CD4-positive, alpha-beta T cell treated with Interleukin-4 for 4 hours (primary cell): ENCODE data around the gene TSNAX.
A peak's percentile ranks its signal among the peaks of the same experiment; 100 is the strongest.

ENCODE experiments used
- DNase-seq: peaks from one replicate; pipeline ENCODE4 v3.0.0-alpha.2; 2020

The TSNAX gene

DNA sequence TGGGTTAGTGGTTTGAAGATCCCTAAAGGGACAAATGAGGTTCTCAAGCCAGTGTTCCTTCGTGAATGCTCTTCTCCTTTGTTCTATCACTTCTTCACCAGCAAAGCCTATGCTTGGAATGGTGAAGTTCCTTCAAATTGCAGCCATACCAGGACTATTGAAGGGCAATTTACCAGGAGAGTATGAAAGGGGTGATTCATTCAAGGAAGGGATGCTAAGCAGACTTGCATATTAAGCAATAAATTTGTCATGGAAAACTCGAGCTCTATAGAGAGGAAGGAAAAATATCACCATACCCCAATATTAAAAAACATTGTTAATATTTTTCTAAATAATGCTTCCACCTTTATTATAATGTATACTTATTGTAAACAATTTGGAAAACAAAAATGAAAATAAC, 9.3 kb upstream of the TSNAX start:
- no peak for DNase-seq

DNA sequence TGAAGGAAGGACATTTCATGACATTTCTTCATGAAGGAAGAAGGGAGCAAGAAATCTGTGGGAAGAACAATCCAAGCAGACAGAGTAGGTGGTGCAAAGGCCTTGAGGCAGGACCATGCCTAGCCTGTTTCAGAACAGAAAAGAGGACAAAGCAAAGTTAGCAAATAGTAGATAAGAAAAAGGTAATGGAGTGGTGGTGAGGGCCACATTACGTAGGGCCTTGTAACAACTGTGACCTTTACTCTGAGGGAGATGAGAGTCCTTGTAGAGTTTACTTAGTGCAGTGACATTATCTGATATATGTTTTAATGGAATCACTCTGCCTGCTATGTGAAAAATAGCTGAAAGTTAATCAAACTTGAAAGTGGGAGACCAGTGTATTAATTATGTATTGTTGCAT, 6.4 kb upstream of the TSNAX start:
- no peak for DNase-seq

DNA sequence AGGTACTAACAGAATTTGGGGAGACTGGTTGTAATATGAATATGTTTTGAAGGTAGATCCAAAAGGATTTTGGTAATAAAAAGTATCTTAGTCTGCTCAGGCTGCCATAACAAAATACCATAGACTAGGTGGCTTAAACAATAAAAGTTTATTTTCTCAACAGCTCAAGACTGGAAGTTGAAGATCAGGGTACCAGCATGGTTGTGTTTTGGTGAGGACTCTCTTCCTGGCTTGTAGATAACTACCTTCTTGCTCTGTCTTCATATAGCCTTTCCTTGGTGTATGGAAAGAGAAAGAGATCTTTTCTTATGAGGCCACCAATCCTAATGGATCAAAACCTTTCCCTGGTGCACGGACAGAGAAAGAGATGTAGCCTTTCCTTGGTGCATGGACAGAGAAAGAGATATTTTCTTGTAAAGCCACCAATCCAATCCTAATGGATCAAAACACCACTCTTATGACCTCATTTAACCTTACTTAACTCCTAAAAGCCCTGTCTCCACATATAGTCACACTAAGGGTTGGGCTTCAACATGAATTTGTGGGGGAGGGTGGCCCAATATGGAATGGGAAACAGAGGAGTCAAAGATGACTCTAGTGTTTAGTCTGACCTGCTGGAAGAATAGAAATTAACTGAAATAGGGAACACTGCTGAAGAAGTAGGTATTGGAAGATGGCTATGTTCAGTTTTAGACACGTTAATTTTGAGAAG, 5.4 kb upstream of the TSNAX start:
- no peak for DNase-seq

DNA sequence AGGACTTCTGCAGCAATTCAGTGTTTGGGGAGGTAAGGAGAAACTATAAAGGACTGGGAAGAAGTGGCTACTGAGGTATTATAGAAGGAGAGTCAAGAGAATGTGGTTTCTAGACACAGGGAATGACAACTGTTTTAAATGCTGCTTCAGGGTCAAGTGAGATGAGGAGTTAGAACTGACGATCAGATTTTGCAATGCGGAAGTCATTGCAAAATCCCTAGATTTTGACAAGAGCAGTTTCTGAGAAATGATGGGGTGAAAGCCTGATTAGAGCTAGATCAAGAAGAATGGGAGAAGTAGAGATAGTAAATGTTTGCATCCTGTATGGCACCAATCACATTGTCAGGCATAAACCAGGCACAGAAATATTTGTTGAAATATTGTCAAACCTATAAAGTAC, 4.7 kb upstream of the TSNAX start:
- DNase-seq, result no peak

DNA sequence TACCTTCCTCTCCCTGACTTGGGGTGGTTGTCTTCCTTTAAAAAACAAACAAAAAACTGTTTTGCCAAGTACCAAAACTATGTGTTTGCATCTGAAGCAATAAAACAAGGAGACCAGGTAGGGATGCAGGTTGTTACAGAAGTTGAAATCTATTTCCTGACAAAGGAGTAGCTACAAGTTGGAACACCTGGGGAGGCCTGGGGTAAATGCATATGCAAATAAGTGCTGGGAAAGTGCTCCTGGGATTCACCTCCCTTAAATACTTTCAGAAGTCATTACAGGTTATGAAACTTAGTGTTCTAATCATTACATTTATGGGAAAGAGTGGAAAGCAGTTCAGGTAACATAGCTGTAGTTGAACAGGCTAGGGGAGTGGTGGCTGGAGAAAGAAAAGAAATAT, 1.9 kb upstream of the TSNAX start:
- no peak for DNase-seq

DNA sequence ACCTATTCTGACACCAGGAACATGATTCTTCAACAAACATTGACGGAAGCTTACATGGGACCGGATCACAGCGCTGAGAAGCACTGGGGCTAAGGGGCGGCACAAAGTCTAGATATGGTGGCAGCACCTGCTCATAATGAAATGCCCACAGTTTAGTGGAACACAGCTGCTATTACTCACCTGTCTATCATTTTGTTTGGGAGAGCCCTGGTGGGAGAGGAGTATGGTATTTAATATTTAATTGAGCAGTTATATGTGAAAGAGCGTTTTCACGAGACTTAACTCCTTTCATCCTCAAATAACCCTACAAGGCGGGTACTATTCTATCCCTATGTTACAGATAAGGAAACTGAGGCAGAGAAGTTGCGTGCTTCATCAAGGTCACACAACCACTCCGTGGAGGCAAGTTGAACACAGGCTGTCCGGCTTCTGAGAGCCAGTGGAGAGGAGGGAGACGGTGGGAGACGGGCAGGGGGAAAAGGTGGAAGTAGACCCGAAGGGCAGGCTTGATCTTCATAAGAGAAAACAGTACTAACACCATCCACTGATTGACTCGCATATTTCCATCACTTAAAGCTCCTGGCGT, 790 bp upstream of the TSNAX start:
- no peak for DNase-seq

DNA sequence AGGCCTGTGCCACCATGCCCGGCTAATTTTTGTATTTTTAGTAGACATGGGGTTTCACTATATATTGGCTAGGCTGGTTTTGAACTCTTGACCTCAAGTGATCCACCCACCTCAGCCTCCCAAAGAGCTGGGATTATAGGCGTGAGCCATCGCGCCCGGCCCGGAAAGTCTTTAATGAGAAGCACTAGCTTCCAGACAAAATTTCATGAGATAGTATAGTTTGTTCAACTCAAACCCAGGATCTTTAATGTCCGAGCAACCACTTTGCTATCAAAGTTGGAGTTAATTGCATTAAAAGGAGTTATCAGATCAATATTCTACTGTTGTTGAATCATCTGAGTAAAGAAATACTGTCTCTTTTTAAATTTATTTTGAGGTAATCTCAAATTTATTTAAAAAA, 4.8 kb downstream of the TSNAX start:
- no peak for DNase-seq

DNA sequence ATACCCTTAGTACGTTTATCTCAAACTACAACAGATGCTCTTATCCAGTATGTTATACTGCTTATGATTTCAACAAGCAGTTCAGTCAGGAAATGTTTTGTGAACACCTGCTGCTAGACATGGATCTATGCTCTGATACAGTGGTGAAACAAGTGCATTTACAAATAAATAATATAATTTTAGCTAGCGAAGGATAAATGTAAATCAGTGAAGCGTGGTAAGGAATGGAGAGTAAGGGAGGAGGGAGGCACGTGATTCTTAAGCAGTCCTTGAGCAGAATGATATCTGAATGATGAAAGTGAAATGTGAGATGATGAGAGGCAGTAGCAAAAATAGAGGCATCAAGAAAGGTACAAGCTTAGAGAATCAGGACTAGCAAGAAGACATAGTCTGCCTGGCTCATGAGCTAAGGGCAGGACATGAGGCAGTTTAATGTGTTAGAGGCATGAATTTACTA, 6.3 kb downstream of the TSNAX start:
- DNase-seq, result no peak

DNA sequence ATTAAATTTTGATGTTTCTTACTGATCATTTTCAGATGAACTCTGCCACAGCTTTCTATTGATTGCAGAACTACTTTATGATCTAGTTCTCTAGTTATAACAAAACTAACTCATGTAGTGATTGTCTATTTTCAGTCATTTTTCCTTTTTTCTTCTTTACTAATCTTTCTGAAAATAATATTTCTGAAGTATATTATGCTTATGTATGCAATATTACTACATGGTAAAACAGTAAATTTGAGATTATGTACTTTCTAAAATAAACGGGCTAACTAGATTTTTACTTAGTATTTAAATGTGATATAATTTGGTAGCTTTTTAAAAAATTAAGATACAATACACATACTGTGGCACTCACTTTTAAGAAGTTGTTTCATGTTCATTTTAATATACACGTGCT, 7.6 kb downstream of the TSNAX start:
- DNase-seq, result no peak

DNA sequence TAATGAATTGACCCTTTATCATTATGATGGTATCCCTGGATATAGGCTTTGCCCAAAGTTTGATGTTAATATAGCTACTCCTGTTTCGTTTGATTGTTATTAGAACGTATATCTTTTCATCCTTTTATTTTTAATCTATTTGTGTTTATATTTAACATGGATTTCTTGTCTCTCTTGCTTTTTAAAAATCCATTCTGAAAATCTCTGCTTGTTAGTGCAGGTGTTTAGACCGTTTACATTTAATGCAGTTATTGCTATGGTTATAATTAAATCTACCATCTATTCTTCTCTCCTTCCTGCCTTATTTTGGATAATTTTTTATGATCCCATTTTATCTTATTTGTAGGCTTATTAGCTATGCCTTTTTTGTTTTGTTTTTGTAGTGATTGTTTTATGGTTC, 12.4 kb downstream of the TSNAX start:
- no peak for DNase-seq

DNA sequence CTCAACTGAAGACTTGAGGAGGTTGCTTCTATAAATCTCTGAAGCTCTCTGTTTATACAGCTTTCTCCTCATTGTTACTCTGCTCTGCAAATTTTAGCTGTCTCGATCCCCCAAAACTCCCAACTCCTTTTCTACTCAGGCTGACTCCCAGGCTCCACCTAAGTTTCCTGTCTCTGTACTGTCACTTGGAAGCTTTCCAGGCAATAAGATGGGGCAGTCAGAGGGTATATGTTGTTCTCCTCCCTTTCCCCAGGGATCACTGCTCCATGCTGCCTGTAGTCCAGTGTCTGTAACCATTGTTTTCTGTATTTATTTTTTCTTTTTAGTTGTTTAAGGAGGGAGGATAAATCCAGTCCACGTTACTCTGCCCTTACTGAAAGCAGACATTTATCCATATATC, 13.4 kb downstream of the TSNAX start:
- DNase-seq, result no peak

DNA sequence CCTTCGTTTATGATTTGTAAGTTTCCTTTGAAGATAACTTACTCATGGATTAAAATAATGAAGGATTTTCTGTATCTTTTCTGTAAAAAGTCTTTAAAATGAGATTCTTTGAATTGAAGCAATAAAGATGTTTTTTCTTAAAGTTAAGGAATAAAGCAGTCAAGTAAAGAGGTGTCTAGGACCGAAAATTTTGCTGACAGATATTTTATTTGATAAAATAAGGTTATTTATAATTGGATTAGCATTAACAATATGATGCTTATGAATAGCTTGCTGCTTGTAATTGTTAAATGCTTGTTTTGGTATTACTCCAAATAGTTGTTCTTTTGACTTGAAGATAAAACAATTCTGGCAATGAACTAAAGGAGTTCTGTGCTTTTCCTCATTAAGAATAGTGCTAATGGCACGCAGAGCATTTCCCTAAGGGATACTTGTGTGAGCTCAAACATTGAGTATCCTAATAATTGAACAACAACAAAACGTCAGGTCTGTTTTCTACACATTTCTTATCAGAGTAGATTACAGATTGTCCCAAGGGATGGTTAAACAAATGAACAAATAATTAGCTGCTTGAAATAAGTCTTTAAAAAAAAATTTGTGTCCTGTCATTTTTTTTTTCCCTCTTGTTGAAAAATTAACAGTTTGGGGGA, 16.6 kb downstream of the TSNAX start:
- DNase-seq, result no peak

DNA sequence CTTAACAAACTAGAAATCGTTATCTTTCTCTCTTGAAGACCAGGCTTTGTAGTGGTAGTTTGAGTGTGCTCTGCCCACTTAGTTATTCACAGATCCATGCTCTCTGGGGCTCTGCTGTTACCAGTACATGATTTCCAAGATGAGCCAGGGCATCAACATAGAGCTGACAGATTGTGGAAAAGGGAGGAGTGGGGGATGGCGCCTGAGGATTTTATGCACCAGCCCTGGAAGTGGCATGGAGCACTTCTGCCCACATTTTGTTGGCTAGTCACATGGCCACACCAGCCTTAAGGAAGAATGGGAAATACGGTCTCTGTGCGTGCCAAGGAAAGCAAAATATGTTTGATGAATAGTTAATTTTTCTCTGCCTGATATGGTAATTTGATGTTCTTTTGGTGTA, 18.2 kb downstream of the TSNAX start:
- DNase-seq, result no peak

DNA sequence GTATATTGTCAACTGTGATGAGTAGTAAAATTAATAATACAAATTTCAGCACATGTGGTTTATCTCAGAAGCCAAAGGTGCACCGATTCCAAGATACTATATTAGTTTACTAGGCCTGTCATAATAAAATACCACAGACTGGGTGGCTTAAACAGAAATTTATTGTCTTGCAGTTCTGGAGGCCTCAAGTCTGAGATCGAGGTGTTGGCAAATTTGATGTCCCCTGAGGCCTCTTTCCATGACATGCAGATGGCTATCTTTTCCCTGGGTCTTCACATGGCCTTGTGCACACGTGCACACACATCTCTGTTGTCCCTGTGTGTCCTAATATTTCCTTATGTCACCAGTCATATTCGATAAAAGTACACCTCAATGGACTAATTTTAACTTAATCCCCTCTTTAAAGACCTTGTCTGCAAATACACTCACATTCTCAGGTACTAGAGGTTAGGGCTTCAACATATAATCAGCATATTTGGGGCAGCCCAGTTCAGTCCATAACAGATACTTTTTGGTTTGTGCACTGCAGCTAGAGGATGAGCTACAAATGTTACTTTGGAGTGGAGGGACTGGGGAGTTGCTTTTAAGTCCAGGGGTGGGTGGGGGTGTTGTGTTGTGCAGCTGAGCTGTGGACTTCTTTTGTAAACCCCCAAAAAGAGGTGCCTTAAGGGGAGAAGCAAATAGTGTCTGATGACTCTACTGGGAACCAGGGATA, 21.4 kb downstream of the TSNAX start:
- no peak for DNase-seq

DNA sequence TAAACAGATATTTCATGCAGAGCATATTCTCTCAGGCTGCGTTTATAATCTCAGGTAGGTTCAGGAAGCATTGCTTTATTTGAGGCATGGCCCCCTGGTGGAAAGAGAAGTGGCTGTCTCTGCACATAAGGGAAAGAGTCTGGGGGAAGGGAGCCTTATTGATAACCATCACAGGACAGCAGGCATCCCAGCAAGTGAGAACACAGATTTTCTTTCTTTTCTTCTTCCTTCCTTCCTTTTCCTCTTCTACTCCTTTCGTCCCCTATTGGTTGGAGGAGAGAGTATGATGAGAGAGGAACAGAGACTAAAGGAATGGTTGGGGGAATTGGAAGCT, 21.9 kb downstream of the TSNAX start:
- peak; percentile 23 for DNase-seq

DNA sequence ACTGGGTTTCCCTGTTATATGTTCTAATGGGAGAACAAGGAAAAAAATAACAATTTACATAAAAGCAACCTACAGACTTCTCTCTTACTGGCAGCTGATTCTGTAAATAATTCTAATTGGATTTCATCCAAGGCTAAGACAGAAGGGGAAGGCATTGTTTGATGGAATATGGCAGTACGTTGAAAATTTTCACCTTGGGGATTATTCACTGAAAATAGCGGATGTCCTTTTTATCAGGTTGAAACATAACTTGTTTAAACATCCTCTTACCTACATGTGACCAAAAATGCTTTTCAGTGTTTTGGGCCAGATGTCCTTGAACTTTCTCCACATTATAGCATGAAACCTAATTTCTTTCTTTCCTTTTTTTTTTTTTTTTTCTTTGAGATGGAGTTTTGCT, 24.9 kb downstream of the TSNAX start:
- no peak for DNase-seq

DNA sequence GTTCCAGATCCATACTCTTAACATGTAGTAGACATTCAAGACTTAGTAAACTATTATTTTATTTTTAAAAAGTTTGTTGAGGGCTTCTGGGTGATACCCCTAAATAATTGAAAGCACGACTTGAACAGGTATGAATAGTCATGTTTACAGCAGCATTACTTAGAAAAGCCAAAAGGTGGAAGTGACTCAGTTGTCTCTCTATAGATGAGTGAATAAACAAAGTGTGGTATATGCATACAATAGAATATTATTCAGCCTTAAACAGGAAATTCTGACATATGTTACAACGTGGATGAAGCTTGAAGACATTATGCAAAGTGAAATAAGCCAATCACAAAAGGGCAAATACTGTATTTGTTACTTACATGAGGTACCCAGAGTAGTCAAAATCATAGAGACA, 26.5 kb downstream of the TSNAX start:
- DNase-seq, result no peak

DNA sequence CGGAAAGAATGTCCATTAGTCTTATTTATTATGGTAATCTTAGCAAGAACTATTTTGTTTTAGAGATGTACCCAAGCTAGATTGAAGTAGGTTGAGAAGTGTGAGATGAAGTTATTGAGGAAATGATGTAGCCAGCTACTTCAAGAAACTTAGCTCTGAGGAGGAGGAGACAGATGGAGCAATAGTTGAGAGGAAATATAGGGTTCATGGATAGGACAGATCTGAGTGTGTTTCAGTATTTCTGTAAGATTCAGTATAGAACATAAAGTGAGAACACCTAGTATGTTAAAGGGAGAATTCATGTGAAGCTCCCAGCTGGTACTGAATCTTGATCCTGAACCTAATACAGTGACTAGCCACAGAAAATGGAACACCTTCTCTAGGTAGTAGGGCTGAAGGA, 28.9 kb downstream of the TSNAX start:
- no peak for DNase-seq

DNA sequence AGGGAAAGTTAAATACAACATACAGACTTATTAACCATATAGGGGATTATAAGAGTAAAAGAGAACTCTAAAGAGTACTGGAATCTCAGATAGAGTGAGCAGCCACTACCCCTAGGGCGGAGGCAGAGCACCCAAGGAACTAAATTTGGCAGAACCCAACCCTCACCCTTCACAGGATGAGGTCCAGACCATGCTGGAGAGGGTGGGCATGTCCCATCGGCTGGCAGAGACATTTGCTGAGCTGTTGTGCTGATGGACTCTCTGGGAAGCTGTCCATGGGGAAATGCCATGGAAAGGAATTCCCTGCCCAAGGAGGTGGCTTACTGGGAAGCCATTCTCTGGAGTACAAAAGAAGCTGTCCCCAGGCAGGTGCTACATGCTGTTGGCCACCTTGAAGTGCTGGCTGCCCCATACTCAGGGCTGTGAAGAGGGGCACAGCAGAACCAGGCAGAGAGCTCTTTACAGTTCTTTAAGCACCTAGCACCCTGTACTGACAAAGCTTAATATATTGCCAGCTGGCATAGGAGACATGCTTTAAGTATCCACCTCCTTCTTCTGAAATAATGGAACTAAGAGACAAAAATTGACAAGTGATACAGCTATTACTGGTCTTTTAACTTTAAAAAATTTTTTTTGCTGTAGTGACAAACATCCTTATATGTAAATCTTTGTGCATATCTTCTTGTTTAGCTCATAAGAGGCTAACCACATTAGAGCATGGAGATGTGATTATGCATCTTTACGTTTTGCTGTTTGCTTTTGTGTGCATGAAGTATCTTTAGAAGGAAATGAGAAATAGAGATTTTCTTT, 29.6 kb downstream of the TSNAX start:
- DNase-seq, result no peak

DNA sequence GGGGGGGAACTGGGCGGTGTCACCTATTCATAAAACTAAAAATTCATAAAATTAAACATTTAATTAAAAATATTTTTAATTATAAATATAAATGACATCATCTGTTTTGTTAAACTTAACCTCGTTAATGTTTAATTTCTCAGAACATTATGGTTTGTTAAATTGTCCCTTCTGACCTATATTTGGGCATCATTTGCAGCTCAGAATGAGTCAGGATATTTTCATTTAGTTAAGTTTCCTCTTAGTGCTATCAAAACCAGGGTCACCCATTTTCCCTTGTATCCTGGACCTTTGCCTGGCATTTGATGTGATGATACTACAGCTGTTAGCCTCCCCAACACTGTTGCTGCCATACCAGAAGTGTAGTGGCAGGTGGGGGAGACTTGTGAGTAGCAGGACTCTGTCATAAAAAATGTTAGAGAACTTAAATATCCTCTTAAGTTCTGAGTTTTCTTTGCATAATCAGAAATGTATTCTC, 30.3 kb downstream of the TSNAX start:
- DNase-seq, result no peak

DNA sequence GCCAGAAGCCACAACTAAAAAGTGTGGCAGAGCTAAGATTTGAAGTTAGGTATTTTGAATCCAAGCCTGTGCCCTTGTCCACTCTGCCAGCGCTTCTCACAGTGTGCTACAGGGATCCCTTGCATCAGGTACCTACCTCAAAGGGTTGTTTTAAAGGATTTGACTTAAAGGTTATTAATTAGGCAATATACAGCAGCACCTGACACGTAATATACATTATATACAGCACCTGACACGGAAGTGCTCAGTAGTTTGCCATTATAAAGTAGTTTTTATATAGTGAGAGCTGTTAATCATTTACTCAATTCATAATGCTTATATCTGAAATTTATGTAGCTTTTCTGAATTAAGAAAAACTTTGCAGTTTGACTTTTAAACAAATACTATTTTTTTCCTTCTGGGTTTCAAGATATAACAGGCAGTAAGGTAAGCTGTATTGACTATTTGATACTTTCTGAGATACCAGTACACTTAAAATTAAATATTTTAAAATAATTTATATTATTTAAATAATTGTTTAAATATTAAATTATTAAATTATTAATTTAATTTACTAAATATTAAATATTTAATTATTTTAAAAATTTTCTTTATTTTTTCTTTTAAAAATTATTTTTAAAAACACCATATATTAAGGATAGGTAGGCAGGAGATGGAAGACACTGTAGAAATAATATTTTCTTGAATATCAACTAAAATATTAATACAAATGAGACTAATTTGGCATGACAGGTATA, 33.3 kb downstream of the TSNAX start:
- DNase-seq, result no peak

DNA sequence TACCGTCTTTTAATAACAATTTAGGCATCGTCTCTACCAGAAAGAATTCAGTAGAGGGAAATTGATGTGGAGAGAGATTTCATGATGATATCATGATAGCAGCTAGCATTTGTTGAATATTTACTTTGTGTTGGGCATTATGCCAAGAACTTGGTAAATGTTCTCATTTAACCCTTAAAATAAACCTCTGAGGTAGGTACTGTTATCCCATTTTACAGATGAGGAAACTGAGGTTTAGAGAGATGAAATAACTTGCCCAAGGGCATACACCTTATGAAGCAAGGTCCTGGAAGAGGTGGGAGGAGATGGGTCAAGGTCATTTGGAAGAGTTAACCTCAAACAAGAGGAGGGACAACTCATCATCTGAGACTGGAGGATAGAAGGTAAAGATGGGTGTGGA, 34.8 kb downstream of the TSNAX start:
- DNase-seq, result no peak
